NCI-H1092 (cell line): ENCODE data around the gene ARF1.
A peak's percentile ranks its signal among the peaks of the same experiment; 100 is the strongest.

ENCODE experiments used
- DNase-seq: peaks from one replicate; lab custom pipeline; 2025; lab: John Stamatoyannopoulos, UW

The ARF1 gene

DNA sequence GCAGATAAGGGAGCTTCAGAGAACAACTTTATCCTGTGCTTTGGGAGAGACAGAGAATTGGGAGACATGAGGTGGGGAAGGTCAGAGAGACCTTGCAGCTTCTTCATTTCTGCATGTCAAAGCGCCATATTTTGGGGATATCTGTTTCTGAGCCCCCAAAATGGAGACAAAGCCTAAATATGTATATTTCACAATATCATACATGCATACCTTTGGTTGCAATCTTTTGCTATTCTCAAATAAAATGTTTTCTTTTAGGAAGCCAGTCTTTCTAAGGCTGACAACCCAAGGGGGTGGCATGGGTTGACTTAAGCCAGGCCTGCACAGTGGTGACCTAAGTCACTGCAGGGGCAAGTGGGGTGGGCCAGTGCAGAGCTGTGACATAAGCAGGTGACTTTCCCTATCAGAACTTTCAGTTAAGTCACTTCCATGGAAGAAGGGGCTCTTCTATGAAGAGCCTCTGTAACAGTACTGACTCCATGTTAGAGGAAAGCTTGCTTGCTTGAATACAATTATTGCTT is 40.5 kb downstream of the ARF1 start:
- DNase-seq = no peak

DNA sequence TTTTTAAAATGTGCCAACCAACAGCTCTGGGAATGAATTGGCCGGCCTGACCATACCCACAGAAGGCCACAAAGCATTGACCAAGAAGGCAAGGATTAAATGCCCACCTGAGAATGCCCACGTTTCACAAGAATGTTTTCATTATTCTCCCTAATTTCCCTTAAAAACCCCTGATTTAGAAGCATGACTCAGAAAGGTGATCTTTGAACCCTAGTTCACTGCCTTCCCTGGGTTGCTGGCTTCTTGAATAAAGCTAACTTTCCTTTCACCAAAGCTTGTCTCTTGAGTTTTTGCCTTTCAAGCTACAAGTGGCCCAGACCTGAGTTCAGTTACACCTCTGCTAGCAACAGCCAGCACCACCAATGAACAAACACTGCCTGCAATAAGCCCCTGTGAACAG is 41.0 kb downstream of the ARF1 start:
- no peak for DNase-seq

DNA sequence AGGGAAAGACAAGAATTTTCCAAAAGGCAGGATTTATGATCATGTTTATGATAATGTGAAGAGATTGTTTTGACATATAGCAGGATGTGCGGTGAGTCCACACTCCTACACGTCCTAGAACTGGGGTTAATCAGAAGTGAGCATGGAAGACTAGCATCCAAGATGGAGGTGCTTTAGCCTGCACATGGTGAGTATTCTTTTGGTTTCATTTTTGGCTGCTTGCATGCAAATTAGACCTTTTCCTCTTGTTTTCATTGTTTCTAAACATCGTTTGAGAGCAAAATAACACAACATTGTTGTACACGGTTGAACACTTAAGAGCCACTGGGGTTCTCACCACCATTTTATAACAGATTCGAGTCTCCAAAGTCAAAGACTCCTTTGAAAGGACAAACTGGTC is 42.7 kb downstream of the ARF1 start:
- no peak for DNase-seq

DNA sequence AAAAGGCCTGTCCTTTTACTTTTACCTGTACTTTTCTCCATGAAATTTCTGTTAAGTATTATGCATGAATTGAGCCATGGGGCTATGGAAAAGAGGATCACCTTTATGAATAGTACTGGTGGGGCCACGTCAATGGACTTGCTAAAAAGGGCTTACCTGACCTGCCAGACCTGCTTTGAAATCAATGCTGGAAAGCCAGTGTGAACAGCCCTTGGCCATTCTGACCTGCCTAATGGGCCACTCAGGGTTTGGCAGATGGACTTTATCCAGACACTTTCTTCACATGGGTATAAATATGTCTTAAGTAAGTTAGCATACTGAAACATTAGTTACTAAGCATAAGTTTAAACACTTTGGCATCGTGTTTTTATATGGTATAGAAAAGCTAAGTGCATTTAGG is 49.3 kb downstream of the ARF1 start:
- no peak for DNase-seq

DNA sequence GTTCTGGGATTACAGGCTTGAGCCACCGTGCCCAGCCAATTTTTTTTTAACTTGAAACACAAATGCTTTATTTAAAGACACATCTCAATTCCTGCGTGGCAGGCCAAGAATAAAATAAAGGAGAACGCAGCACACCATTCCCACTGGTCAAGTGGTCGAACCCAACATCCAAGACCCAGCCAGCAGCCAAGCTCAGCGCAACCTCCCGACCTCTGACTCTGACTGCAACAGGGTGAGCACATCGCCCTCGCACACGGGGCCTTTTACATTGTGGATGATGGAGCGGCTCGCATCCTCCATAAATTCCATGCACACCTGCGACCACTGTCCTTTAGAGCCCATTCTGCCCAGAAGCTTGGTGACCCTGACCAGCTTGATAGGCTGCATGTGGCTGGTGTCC is 52.1 kb downstream of the ARF1 start:
- DNase-seq = no peak

DNA sequence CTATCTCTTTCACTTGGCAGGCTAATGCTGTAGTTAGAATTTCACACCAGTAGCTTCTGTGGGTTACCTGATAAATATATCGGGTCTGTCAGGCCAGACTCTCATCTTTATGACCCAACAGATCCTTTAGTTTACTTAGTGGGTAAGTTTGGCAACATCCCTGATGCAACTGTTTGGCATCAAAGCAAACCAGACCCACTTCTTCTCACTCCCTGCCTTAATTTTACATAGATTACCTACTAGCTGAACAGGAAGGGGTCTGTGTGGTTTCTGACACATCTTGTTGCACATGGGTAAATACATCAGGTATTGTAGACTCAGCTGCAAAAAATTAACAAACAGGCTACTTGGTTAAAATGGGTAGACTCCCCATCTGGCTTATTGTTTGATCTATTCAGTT is 54.4 kb downstream of the ARF1 start:
- DNase-seq = no peak

DNA sequence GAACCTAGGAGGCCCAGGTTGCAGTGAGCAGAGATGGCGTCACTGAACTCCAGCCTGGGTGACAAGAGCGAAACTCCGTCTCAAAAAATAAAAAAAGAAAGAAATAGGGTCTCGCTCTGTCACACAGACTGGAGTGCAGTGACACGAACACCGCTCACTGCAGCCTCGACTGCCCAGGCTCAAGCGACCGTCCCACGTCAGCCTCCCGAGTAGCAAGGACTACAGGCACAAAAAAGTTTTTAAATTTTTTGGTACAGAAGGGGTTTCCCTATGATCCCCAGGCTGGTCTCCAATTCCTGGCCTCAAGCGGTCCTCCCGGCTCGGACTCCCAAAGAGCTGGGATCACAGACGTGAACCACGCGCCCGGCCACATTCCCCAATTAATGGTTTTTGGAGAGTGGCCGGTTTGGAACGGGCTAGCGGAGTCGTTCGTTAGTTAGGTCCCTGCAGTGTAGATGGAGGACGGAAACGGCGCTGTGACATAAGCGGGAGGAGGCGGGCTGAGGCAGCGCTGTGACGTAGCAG is 57.0 kb downstream of the ARF1 start:
- no peak for DNase-seq

DNA sequence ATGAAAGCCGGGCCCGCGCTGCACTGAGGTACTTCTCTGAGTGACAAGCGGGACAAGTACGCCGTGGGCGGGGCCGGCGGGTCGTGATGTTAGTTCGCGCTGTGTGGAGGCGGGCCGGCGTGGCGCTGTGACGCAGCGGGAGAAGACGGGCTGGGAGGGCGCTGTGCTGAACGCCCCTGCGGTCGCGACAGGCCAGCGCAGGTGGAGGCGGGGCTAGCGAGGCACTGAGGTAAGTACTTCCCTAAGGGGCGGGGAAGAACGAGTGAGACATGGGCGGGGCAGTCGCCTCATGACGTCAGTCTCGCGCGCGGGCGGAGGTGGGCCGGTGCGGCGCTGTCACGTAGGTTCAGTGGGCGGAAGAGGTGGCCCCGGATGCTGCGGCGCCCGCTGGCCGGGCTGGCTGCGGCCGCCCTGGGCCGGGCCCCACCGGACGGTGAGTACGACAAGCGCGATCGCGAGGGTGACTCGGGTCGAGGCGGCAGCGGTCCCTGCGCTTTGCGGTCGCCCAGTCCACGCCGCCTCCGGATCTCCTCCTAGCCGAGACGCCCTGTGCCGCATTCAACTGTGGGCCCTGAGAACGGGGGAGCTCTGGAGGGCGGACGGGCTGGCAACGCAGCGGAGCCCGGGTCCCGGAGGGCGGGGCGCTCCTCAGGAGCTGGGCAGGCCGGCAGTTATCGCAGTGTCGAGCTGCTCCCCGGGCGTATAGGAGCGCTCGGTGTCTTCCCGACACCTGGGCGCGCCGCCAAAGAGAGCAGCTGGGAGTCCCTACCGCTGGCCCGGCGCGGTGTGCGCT is 57.6 kb downstream of the ARF1 start, which contains the start of gene GUK1:
GUK1 (plus strand) TSS at position 349 of the 793 bp plus-strand sequence; CDS start at position 373, 24 bp downstream.
- peak; percentile 99 for DNase-seq

DNA sequence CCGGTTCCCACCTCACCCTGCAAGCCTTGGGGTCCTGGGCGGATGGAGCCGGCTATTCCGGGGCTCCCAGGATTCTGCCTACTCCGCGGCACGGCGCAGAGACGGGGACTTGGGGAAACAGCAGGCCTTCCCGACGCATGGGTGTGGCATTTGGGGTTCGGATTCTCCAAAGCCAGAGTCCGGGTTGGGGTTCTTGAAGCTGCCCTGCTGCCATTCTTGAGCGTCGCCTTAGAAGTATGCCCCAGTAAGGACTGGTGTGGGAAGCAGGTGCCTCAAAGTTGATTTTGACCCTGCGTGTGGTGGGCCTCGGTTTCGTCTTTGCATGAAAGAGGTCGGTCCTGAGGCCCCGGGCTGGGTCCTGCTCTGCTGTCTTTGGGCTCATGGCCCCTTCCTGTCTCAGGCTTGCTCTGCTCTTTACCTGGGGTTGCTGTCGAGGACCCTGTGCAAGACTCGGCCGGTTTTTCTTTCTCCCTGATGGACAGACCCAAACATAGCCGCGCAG is 58.3 kb downstream of the ARF1 start:
- no peak for DNase-seq

DNA sequence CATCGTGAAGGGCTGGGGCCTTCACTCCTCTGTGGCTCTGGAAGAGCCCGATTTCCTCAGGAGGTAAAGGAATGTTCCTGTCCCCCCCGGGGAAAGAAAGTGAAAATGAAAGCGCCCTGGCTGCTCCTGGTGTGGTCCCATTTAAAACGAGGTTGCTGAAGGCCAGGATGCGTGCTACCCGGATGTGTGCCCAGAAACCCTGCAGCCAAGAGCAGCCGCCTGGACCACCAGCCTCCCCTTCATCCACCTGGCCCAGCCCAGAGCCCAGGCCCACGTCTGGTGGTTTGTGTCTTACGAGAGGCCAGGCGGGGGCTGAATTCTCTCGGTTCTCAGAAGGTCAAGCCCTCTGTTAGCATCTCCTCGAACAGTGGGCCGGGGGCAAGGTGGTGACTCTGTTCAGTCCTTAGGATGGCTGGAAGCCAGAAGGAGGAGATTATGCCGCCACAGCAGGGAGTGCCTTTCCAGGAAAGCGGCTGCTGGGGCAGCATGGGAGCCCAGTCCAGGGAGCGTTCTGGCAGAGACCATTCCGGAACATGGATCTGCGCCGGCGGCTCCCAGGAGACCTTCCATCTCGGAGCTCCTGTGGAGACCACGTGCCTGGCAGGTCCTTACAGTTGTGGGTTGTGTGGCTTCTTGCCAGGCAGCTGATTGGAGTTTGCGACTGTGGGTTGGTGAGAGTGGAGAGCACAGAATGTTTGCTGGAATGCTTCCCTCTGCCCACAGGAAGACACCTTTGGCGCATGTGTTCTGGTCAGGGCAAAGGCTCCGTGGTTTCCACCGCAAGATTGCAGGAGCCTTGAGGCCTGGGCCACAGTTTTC is 58.9 kb downstream of the ARF1 start:
- DNase-seq = no peak

DNA sequence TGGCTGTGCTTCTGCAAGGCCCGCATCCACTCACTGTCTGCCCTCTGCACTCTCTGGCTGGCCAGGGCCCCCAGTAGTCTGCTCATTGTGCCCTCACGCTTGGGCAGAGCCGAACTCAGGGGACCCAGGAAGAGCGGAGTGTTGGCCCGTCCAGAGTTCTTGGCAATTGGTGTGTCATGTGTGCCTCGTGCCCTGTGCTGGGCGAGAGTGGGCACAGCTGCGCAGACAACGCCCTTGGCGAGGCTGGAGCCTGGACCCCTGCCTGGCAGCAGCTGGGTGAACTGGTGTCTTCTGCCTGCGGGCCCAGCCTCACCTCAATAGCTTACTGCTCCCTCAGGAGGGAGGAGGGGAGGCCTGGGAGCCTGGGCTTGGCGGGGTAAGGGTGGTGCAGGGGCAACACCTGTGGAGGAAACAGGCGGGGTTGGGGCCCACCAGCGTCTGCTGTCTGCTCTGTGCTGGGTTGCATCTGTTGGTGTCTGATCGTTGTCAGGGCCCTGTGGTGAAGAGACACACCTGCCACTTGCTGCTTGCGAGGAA is 59.7 kb downstream of the ARF1 start:
- DNase-seq = no peak

DNA sequence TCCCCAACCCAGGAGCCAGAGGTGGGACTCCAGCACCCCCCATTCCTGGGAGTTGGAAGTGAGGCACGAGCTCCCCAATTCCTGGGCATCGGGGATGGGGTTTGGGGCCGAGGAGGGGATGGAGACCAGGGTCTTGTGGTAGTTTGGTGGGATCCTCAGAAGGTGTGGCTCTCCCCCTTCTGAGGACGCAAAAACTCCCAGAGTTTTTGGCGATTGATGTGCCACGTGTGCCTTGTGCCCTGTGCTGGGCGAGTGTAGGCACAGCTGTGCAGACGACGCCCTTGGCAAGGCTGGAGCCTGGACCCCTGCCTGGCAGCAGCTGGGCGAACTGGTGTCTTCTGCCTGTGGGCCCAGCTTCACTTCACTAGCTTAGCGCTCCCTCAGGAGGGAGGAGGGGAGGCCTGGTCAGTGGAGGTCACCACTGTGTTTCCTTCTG is 60.2 kb downstream of the ARF1 start:
- no peak for DNase-seq

DNA sequence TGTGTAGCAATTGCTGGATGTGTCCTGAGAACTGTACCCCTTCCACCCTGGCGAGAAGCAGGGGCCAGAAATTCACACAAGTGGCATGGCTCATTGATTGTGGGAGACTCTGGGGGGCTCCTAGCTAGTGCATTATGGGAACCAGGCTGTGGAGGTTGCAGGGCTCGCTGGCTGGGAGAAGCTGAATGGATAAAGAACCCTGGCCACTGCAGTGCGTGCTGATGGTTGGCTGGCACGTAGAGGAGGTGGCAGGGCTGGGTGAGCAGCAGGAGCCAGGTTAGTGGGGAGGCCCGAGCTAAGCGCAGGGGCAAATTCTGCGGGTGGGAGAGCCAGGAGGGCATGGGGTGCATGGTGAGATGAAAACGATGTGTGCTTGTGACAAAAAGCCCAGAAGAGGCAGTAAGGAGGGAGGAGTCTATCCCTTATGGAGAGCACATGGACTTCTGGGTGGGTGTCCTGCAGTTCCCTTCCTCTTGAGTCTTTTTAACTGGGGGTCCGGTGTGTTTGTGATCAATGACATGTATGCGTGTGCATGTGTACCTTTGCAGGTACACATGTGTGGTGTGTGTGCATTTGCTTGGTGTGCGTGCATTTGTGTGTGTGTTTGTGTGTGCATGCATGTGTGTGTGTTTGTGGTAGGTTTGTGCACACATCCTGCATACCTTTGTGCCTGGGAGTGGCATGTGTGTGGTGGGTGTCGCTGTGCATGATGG is 61.1 kb downstream of the ARF1 start:
- DNase-seq = no peak

DNA sequence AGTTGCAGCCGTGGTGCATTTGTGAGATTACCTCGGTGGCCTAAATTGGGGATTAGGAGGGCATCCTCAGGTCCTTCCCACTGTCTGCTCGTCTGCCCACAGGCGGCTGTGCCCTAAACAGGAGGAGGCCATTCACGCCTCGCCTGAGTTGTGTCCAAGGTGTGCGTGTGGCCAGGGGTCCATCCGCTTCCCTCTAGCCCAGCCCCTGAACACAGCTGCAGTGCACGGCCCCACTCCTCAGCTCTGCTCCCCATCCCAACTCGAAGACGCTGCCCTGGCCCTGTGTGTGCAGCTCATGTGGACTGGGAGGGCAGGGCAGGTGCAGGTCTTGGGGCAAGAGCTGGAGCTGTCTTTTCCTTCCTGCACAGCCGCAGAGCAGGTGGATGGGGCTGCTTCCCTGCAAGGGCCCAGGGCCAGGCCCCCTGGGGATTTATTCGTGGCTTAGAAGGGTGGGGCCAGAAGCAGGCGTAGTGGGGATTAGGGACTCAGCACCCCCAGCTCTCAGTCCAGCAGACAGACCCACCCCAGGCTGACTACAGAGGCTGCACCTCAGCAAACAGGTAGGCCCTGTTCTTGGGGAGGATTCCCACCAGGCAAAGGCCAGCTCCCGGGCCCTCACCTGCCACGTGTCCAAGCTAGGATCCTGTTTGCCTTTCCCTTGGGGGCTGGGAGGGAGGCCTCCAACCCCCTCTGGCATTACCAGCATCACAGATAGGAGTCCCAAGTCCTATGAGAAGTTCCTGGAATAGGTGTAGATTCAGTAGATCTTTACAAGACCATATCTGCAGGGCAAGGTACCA is 61.9 kb downstream of the ARF1 start:
- DNase-seq = no peak

DNA sequence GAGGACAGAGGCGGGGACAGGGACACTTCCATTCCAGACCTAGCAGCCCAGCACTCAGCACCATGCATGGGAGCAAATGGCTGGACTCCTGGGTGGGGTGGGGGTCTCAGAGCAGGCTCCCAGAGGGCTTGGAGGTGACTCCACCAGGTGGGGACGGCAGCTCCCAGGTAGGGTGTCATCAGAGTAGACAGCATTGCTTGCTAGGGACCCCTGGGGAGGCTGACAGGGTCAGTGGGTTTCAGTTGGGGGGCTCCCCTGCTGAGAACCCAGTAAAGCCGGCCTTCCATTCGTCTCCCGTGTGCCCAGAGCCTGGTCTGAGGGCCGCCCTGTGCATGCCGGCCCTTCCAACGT is 62.5 kb downstream of the ARF1 start:
- no peak for DNase-seq

DNA sequence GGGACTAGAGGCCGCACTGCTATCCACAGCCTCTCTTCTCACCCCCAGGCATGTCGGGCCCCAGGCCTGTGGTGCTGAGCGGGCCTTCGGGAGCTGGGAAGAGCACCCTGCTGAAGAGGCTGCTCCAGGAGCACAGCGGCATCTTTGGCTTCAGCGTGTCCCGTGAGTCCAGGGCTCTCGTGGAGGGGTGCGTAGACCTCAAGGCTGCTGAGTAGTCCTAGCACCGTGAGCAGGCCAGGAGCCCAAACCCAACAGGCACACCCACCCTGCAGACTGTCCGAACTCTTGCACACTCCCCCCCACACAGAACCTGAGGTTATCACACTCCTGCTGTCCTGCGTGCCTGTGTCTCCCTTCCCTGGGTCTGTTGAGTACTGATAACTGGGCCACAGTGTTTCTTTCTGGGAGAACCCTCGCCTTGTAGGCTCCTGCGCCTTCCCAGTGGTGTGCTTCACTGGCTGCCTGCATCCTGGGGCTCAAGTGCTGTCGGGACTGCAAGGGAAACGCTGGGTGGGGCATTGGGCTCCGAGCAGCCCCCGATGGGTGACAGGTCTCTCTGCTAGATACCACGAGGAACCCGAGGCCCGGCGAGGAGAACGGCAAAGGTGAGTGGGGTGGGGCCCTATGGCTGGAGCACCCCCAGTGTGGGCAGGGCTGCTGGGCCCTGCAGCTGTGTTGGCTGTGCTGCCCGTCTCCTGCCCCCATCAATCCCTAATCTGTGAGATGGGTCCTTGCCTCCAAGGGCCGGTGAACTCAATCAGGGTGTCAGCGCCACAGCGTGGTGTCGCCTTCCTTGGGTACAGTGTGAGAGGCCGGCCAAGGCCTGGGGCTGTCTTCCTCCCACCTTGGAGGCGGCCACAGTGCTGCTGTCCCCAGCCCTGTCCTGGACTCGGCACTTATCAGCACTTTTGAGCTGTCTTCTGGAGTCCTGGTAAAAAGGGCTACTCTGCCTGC is 63.2 kb downstream of the ARF1 start:
- DNase-seq = no peak

DNA sequence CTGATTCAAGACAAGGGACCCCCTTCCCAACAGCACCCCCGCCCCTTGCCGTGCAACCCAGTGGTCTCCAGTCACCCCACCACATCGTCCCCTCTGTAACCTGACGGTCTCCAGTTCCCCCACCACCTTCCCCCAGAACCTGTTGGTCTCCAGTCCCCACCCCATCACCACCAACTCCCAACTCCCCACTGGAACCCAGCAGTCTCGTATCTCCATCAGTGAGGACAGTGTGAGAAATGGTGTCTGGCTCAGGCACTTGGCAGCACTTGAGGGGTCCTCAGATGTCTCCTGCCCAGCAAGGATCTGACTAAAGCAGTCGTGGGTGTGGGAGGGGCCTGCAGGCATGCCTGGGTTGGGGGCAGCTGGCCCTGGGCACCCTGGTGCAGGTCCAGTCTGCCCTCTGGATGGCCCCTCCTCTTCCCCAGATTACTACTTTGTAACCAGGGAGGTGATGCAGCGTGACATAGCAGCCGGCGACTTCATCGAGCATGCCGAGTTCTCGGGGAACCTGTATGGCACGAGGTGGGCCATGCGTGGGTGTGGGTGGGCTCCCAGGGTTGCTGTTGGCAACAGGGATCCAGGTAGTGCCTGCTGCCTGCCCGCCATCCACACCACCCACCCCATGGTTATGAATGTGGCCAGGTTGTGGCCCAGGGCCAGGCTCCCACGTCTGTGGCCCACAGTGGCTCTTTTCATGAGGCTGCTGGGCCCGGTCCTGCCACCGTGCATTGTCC is 64.1 kb downstream of the ARF1 start:
- no peak for DNase-seq

DNA sequence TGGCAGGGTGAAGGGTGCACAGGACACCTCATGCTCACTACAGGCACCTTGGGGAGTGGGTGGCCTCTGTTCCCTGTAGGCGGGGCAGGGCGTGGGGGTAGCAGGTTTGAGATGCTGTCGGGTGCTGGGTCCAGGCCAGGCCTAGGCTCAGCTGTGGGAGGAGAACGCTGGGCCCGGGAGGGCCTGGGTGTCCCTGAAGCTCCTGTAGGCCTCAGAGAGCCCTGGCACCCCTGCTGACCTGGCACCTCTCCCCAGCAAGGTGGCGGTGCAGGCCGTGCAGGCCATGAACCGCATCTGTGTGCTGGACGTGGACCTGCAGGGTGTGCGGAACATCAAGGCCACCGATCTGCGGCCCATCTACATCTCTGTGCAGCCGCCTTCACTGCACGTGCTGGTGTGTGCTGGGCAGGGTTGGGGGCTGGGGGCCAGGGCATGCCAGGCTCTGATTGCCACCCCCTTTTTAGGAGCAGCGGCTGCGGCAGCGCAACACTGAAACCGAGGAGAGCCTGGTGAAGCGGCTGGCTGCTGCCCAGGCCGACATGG is 64.7 kb downstream of the ARF1 start:
- no peak for DNase-seq

DNA sequence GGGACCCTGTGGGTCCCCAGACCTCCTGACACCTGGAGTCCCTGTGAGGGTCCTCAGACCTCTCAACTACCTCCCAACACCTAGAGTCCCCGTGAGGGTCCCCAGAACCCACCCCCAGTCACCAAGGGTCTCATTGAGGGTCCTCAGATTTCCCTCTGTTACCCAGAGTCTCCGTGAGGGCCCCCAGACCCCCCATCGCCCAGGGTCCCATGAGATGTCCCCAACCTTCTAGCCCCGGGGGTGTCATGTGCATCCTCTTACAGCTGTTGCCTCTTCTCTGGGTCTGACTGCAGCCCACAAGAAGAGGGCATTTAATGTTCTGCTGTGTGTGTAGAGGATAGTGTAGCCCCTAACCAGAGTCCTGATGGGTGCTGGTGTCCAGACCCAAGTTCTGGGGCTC is 65.3 kb downstream of the ARF1 start:
- no peak for DNase-seq
